ENCODE data around the gene FUT9.
"Not testable (repeated sequence)": the region's sequence is repeated elsewhere in the genome, so short reads cannot be mapped to it uniquely, and the experiment has no call there.

FUT9 gene

GRCh38 chr6:96194675-96195074 lies 178.9 kb downstream of the FUT9 start:
- no peak for DNase-seq

DNA sequence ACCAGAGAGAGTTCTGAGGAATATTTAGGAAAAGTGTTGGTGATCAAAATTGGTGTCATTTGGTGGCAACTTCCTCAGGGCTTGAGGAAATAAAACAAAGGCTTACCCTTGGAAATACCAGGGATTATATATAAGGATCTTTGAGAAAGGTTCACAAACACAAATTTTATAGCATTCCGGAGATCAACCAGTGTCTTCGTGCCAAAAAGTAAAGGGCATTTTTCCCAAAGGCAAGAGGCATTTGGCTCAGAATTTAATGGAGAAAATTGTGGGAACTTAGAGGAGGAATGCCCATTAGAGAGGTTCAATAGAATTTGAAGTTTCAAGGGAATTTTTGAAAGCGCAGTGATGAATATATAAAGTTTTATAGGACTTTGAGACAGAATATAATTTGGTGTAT lies 179.5 kb downstream of the FUT9 start:
- DNase-seq = no peak

DNA sequence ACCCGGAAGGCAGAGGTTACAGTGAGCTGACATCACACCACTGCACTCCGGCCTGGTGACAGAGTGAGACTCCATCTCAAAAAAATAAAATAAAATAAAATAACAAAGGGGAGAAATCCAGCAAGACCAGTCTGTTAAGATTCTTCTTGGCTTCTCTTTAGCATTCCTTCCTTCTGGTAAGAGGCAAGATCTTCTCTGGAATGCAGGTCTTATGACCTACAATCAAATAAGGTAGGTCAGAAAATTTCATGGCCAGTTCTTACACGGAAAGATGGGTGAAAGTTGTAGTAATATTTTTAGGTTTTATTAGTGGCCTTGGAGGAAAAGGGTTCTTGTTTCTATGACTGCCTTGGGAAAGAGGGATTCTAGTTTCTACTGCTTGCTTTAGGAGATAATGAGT lies 180.9 kb downstream of the FUT9 start:
- DNase-seq = no peak

DNA sequence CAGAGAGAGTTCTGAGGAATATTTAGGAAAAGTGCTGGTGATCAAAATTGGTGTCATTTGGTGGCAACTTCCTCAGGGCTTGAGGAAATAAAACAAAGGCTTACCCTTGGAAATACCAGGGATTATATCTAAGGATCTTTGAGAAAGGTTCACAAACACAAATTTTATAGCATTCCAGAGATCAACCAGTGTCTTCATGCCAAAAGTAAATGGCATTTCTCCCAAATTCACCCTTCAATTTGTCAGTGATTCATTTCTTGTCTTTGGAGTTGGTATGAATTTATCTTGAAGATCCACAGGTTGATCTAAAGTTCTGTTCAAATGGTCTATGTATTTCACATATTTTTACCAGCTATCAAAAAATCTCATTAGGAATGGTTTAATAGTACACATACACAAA lies 181.5 kb downstream of the FUT9 start:
- no peak for DNase-seq

GRCh38 chr6:96202571-96202970 lies 186.8 kb downstream of the FUT9 start:
- no peak for DNase-seq

GRCh38 chr6:96211341-96211740 lies 195.6 kb downstream of the FUT9 start:
- DNase-seq = no peak

GRCh38 chr6:96212066-96212465 lies 196.3 kb downstream of the FUT9 start:
- DNase-seq = no peak

GRCh38 chr6:96213784-96214183 lies 198.0 kb downstream of the FUT9 start:
- DNase-seq = no peak

DNA sequence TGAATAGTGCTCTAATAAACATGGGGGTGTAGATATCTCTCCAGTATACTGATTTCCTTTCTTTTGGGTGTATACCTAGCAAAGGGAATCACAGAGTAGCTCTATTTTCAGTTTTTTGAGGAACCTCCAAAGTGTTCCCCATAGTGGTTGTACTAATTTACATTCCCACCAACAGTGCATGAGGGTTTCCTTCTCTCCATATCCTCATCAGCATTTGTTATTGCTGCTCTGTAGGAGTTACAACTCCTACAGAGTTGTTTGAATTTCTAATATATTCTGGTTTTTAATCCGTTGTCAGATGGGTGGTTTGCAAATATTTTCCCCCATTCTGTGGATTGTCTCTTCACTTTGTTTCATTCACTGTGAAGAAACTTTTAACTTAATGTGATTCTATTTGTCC lies 207.9 kb downstream of the FUT9 start:
- DNase-seq = no peak

GRCh38 chr6:96227135-96227534 lies 211.4 kb downstream of the FUT9 start:
- DNase-seq = no peak

GRCh38 chr6:96234444-96234843 lies 218.7 kb downstream of the FUT9 start:
- no peak for DNase-seq

DNA sequence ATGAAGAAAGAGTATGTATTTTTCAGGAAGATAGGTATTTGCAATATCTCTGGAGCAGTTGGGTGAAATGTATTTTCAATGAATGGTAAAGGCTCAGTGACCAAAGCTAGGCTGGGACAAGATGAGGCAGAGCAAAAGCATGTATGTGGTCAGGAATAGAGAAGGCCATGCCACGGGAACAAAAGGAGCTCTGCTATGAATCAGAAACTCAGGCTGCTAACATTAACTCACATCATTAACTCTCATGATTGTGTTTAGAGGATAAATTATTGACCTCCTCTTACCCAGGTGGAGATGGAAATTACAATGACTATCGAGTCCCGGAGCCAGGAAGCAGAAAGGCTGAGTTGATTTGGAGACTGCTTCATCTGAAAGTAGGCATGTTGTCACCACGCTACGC lies 220.2 kb downstream of the FUT9 start:
- no peak for DNase-seq

GRCh38 chr6:96236471-96236870 lies 220.7 kb downstream of the FUT9 start:
- DNase-seq = no peak

DNA sequence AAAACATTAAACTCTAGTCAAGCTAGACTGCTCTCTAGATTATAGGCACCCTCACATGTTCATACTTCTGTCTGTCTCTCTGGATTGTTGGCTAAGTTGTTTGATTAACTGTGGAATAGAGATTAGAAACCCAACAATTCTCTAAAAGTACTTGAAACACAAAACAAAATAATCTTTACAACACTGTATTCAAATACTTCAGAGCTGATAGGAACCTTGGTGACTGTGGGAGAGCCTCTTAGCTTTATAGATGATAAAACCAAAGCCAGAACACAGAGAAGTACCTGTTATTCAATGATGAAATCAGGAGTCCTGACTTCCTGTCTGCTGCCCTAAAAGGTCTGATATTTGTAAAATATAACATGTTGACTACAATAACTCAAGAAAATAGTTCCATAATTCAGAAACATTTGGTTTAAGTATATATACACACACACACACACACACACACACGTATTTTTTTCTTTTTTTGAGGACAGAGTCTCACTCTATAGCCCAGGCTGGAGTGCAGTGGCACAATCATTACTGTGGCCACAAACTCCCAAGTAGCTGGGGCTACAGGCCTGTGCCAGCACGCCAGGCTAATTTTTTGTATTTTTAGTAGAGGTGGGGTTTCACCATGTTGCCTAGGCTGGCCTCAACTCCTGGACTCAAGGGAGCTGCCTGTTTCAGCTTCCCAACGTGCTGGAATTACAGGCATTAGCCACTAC lies 222.0 kb downstream of the FUT9 start:
- no peak for DNase-seq

DNA sequence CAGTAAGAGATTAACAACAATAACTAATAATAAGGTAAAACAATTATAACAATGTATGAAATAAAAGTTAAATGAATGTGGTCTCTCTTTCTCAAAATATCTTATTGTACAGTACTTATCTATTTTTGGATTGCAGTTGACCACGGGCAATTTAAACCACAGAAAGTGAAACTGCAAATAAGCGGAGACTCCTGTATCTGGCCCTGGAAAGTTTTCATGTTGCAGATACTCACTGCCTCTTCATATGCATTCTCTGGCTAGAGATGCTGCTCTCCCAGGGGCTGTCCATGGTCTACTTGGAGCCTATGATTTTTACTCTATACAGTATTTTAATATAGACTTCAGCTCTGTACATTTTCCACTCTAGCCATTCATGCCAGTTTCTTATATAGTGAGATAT lies 230.8 kb downstream of the FUT9 start:
- no peak for DNase-seq

GRCh38 chr6:96249755-96250154 lies 234.0 kb downstream of the FUT9 start:
- DNase-seq = no peak

DNA sequence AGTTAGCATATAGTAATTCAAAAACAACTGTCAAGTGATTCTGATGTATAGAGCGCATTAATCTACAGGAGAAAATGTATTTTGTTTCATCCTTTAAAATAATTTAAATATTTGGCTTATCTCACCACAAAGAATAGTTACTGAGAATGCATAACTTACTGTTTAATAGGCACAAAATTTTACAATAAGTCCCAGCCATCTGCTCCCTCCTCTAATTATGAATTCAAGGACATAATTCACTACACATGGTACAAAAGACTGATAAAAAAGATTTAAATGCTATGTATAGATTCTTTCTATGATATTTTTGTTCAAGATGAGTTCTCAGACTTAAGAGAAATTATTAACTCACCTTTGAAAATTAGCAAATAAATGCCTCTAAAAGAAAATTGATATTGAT lies 242.0 kb downstream of the FUT9 start:
- no peak for DNase-seq

GRCh38 chr6:96260787-96261430 lies 245.1 kb downstream of the FUT9 start:
- not testable (repeated sequence) for DNase-seq
